Measurements from ENCODE around the gene GALNT2. TPM values are rescaled to one million over a fixed set of nuclear protein-coding genes. Genes with fewer than 3 reads are reported as not detected.
A peak's percentile ranks its signal among the peaks of the same experiment; 100 is the strongest.

GALNT2 gene
- polyA plus RNA-seq, 4 donors = 10.8 to 43.9 (median 23.3) TPM

- WGBS, 3 donors = 60 to 79% (median 71%) methylated on average over 5 of the region's 5 CpGs
- DNase-seq = no peak
- H3K4me3 ChIP-seq (ENCODE audit: low read depth in 1 of 3, low read length in 3 of 3) = no peak overlapping the region
- FAIRE-seq = no peak
- no peaks in the 10 kb centered on the region for H3K9me3 ChIP-seq (ENCODE audit: control insufficient read depth in 2 of 2, insufficient read depth in 1 of 2, low read depth in 1 of 2, low read length in 1 of 2)
- peaks cover 0 to 6% (median 0%) of the 10 kb centered on the region in 3 donors for H3K36me3 ChIP-seq (ENCODE audit: control insufficient read depth in 3 of 3, insufficient read depth in 2 of 3, low read depth in 1 of 3, low read length in 3 of 3)
- H3K27ac ChIP-seq (ENCODE audit: low read depth in 1 of 3, low read length in 2 of 3) = peak overlapping the region in 2 of 3 donors; percentile 85 to 92
- peaks cover 21 to 45% (median 24%) of the 10 kb centered on the region in 3 donors for H3K4me1 ChIP-seq (ENCODE audit: control insufficient read depth in 3 of 3, insufficient read depth in 2 of 3, low read depth in 1 of 3, low read length in 2 of 3)
- H3K27me3 ChIP-seq (ENCODE audit: control insufficient read depth in 3 of 3, insufficient read depth in 3 of 3, low read length in 3 of 3) = no peaks in the 10 kb centered on the region
Observed at GRCh38 chr1:230103306-230104173, 36.5 kb downstream of the GALNT2 start.

GRCh38 chr1:230104395-230105244, 37.6 kb downstream of the GALNT2 start:
- H3K4me3 ChIP-seq (ENCODE audit: low read depth in 1 of 3, low read length in 3 of 3) = peak overlapping the region in 1 of 3 donors; percentile 15
- H3K27me3 ChIP-seq (ENCODE audit: control insufficient read depth in 3 of 3, insufficient read depth in 3 of 3, low read length in 3 of 3) = no peaks in the 10 kb centered on the region
- peak overlapping the region; percentile 76 to 92 (median 85) for H3K27ac ChIP-seq (ENCODE audit: low read depth in 1 of 3, low read length in 2 of 3)
- H3K9me3 ChIP-seq (ENCODE audit: control insufficient read depth in 2 of 2, insufficient read depth in 1 of 2, low read depth in 1 of 2, low read length in 1 of 2) = no peaks in the 10 kb centered on the region
- 17 to 22% (median 17%) methylated on average over 19 of the region's 19 CpGs for WGBS, 3 donors
- FAIRE-seq = no peak
- peaks cover 21 to 45% (median 24%) of the 10 kb centered on the region in 3 donors for H3K4me1 ChIP-seq (ENCODE audit: control insufficient read depth in 3 of 3, insufficient read depth in 2 of 3, low read depth in 1 of 3, low read length in 2 of 3)
- DNase-seq = peak; percentile 93 to 94
- H3K36me3 ChIP-seq (ENCODE audit: control insufficient read depth in 3 of 3, insufficient read depth in 2 of 3, low read depth in 1 of 3, low read length in 3 of 3) = peaks cover 0 to 11% (median 0%) of the 10 kb centered on the region in 3 donors

- WGBS, 3 donors = 66 to 74% (median 67%) methylated on average over 12 of the region's 12 CpGs
- H3K4me3 ChIP-seq (ENCODE audit: low read depth in 1 of 3, low read length in 3 of 3) = no peak overlapping the region
- H3K27me3 ChIP-seq (ENCODE audit: control insufficient read depth in 3 of 3, insufficient read depth in 3 of 3, low read length in 3 of 3) = no peaks in the 10 kb centered on the region
- peak overlapping the region; percentile 76 to 92 (median 85) for H3K27ac ChIP-seq (ENCODE audit: low read depth in 1 of 3, low read length in 2 of 3)
- H3K36me3 ChIP-seq (ENCODE audit: control insufficient read depth in 3 of 3, insufficient read depth in 2 of 3, low read depth in 1 of 3, low read length in 3 of 3) = peaks cover 0 to 11% (median 0%) of the 10 kb centered on the region in 3 donors
- no peaks in the 10 kb centered on the region for H3K9me3 ChIP-seq (ENCODE audit: control insufficient read depth in 2 of 2, insufficient read depth in 1 of 2, low read depth in 1 of 2, low read length in 1 of 2)
- DNase-seq (no peak), FAIRE-seq (no peak)
- peaks cover 21 to 52% (median 27%) of the 10 kb centered on the region in 3 donors for H3K4me1 ChIP-seq (ENCODE audit: control insufficient read depth in 3 of 3, insufficient read depth in 2 of 3, low read depth in 1 of 3, low read length in 2 of 3)
Observed at GRCh38 chr1:230105245-230105753, 38.3 kb downstream of the GALNT2 start.

GRCh38 chr1:230105754-230106625, 39.0 kb downstream of the GALNT2 start:
- FAIRE-seq = no peak
- Histone ChIP-seq H3K4me1 (ENCODE audit: control insufficient read depth in 3 of 3, insufficient read depth in 2 of 3, low read depth in 1 of 3, low read length in 2 of 3) (peaks cover 21 to 59% (median 30%) of the 10 kb centered on the region in 3 donors), H3K4me3 (ENCODE audit: low read depth in 1 of 3, low read length in 3 of 3) (peak overlapping the region in 1 of 3 donors; percentile 16), H3K9me3 (ENCODE audit: control insufficient read depth in 2 of 2, insufficient read depth in 1 of 2, low read depth in 1 of 2, low read length in 1 of 2) (no peaks in the 10 kb centered on the region), H3K27me3 (ENCODE audit: control insufficient read depth in 3 of 3, insufficient read depth in 3 of 3, low read length in 3 of 3) (no peaks in the 10 kb centered on the region), H3K27ac (ENCODE audit: low read depth in 1 of 3, low read length in 2 of 3) (peak overlapping the region; percentile 76 to 92 (median 85)), H3K36me3 (ENCODE audit: control insufficient read depth in 3 of 3, insufficient read depth in 2 of 3, low read depth in 1 of 3, low read length in 3 of 3) (peaks cover 0 to 11% (median 0%) of the 10 kb centered on the region in 3 donors)
- peak; percentile 90 to 94 for DNase-seq
- 19 to 46% (median 24%) methylated on average over 10 of the region's 10 CpGs for WGBS, 3 donors

- H3K9me3 ChIP-seq (ENCODE audit: control insufficient read depth in 2 of 2, insufficient read depth in 1 of 2, low read depth in 1 of 2, low read length in 1 of 2) = no peaks in the 10 kb centered on the region
- H3K36me3 ChIP-seq (ENCODE audit: control insufficient read depth in 3 of 3, insufficient read depth in 2 of 3, low read depth in 1 of 3, low read length in 3 of 3) = peaks cover 0 to 11% (median 0%) of the 10 kb centered on the region in 3 donors
- H3K27me3 ChIP-seq (ENCODE audit: control insufficient read depth in 3 of 3, insufficient read depth in 3 of 3, low read length in 3 of 3) = no peaks in the 10 kb centered on the region
- 80 to 92% (median 84%) methylated on average over 6 of the region's 6 CpGs for WGBS, 3 donors
- H3K4me1 ChIP-seq (ENCODE audit: control insufficient read depth in 3 of 3, insufficient read depth in 2 of 3, low read depth in 1 of 3, low read length in 2 of 3) = peaks cover 24 to 74% (median 35%) of the 10 kb centered on the region in 3 donors
- FAIRE-seq = no peak
- no peak overlapping the region for H3K4me3 ChIP-seq (ENCODE audit: low read depth in 1 of 3, low read length in 3 of 3)
- DNase-seq = no peak
- no peak overlapping the region for H3K27ac ChIP-seq (ENCODE audit: low read depth in 1 of 3, low read length in 2 of 3)
Observed at GRCh38 chr1:230107941-230108340, 40.9 kb downstream of the GALNT2 start.

GRCh38 chr1:230108580-230108979, 41.5 kb downstream of the GALNT2 start:
- H3K4me1 ChIP-seq (ENCODE audit: control insufficient read depth in 3 of 3, insufficient read depth in 2 of 3, low read depth in 1 of 3, low read length in 2 of 3) = peaks cover 24 to 78% (median 36%) of the 10 kb centered on the region in 3 donors
- peaks cover 0 to 15% (median 0%) of the 10 kb centered on the region in 3 donors for H3K36me3 ChIP-seq (ENCODE audit: control insufficient read depth in 3 of 3, insufficient read depth in 2 of 3, low read depth in 1 of 3, low read length in 3 of 3)
- FAIRE-seq = no peak
- WGBS, 3 donors = 92 to 95% (median 92%) methylated on average over 12 of the region's 12 CpGs
- DNase-seq = no peak
- no peaks in the 10 kb centered on the region for H3K9me3 ChIP-seq (ENCODE audit: control insufficient read depth in 2 of 2, insufficient read depth in 1 of 2, low read depth in 1 of 2, low read length in 1 of 2)
- H3K27ac ChIP-seq (ENCODE audit: low read depth in 1 of 3, low read length in 2 of 3) = no peak overlapping the region
- H3K4me3 ChIP-seq (ENCODE audit: low read depth in 1 of 3, low read length in 3 of 3) = no peak overlapping the region
- H3K27me3 ChIP-seq (ENCODE audit: control insufficient read depth in 3 of 3, insufficient read depth in 3 of 3, low read length in 3 of 3) = no peaks in the 10 kb centered on the region

- no peaks in the 10 kb centered on the region for H3K9me3 ChIP-seq (ENCODE audit: control insufficient read depth in 2 of 2, insufficient read depth in 1 of 2, low read depth in 1 of 2, low read length in 1 of 2)
- peak overlapping the region in 1 of 3 donors; percentile 36 for H3K27ac ChIP-seq (ENCODE audit: low read depth in 1 of 3, low read length in 2 of 3)
- FAIRE-seq = no peak
Observed at GRCh38 chr1:230109066-230109465, 42.0 kb downstream of the GALNT2 start.

More at GRCh38 chr1:230109066-230109465, 42.0 kb downstream of the GALNT2 start:
- Histone ChIP-seq H3K4me3 (ENCODE audit: low read depth in 1 of 3, low read length in 3 of 3) (no peak overlapping the region), H3K27me3 (ENCODE audit: control insufficient read depth in 3 of 3, insufficient read depth in 3 of 3, low read length in 3 of 3) (no peaks in the 10 kb centered on the region), H3K36me3 (ENCODE audit: control insufficient read depth in 3 of 3, insufficient read depth in 2 of 3, low read depth in 1 of 3, low read length in 3 of 3) (peaks cover 0 to 20% (median 0%) of the 10 kb centered on the region in 3 donors), H3K4me1 (ENCODE audit: control insufficient read depth in 3 of 3, insufficient read depth in 2 of 3, low read depth in 1 of 3, low read length in 2 of 3) (peaks cover 22 to 74% (median 33%) of the 10 kb centered on the region in 3 donors)
- WGBS, 3 donors = 86 to 94% (median 92%) methylated on average over 11 of the region's 11 CpGs
- no peak for DNase-seq

Measured in small intestine (tissue), 7 donors.